Astrocyte (in vitro differentiated cells and primary cell): Measurements from ENCODE around the gene OPTN. TPM values are rescaled to one million over a fixed set of nuclear protein-coding genes. Genes with fewer than 3 reads are reported as not detected.

Experiments
- DNase-seq: peaks from one replicate; pipeline ENCODE4 v3.0.0-alpha.2; 2010; ENCODE audit warnings: low read depth
- FAIRE-seq: peaks from 2 replicates; lab custom pipeline; 2011; peaks lifted over from hg19 to GRCh38; lab: Jason Lieb, UNC
- H2AFZ ChIP-seq: 2 replicates; pipeline ENCODE4 v1.6.0; 2012; ENCODE audit warnings: low read depth, low read length, inconsistent platforms
- H3K27ac ChIP-seq: 2 replicates; pipeline ENCODE4 v1.5.1; 2011; ENCODE audit warnings: low read depth, low read length, inconsistent platforms
- H3K27me3 ChIP-seq: 2 replicates; pipeline ENCODE4 v1.6.0; 2011; ENCODE audit warnings: low read length, inconsistent platforms; ENCODE audit not compliant: insufficient read depth
- H3K36me3 ChIP-seq: 2 replicates; pipeline ENCODE4 v1.5.1; 2011; ENCODE audit warnings: low read length, inconsistent platforms; ENCODE audit not compliant: insufficient read depth
- H3K4me1 ChIP-seq: 2 replicates; pipeline ENCODE4 v1.5.1; 2011; ENCODE audit warnings: low read length, inconsistent platforms; ENCODE audit not compliant: insufficient read depth
- H3K4me2 ChIP-seq: 2 replicates; pipeline ENCODE4 v1.6.0; 2012; ENCODE audit warnings: low read length, inconsistent platforms
- H3K4me3 ChIP-seq: 2 replicates; pipeline ENCODE4 v1.5.1; 2011; ENCODE audit warnings: low read depth, mild to moderate bottlenecking, low read length, inconsistent platforms; ENCODE audit not compliant: insufficient read depth
- H3K79me2 ChIP-seq: 2 replicates; pipeline ENCODE4 v1.6.0; 2012; ENCODE audit warnings: mild to moderate bottlenecking, low read length, inconsistent platforms; ENCODE audit not compliant: insufficient read depth
- H3K9ac ChIP-seq: 2 replicates; pipeline ENCODE4 v1.6.0; 2012; ENCODE audit warnings: mild to moderate bottlenecking, low read length, inconsistent platforms
- H3K9me3 ChIP-seq: 2 replicates; pipeline ENCODE4 v1.5.1; 2012; ENCODE audit warnings: low read depth, mild to moderate bottlenecking, low read length, inconsistent platforms; ENCODE audit not compliant: insufficient read depth
- H4K20me1 ChIP-seq: 2 replicates; pipeline ENCODE4 v1.6.0; 2012; ENCODE audit warnings: low read length, inconsistent platforms; ENCODE audit not compliant: insufficient read depth
- H3K27ac Mint-ChIP-seq: one replicate; pipeline ENCODE4 v1.8.0; 2021; ENCODE audit warnings: mild to moderate bottlenecking, mixed read lengths; ENCODE audit not compliant: unreplicated experiment
- H3K27me3 Mint-ChIP-seq: one replicate; pipeline ENCODE4 v1.8.0; 2021; ENCODE audit warnings: low read depth, mixed read lengths; ENCODE audit not compliant: unreplicated experiment
- H3K36me3 Mint-ChIP-seq: one replicate; pipeline ENCODE4 v1.8.0; 2021; ENCODE audit warnings: low read depth, mixed read lengths; ENCODE audit not compliant: unreplicated experiment
- H3K4me1 Mint-ChIP-seq: one replicate; pipeline ENCODE4 v1.8.0; 2021; ENCODE audit warnings: low read depth, mixed read lengths; ENCODE audit not compliant: unreplicated experiment
- H3K4me3 Mint-ChIP-seq: one replicate; pipeline ENCODE4 v1.8.0; 2021; ENCODE audit warnings: mild to moderate bottlenecking, moderate library complexity, mixed read lengths; ENCODE audit not compliant: unreplicated experiment
- H3K9me3 Mint-ChIP-seq: one replicate; pipeline ENCODE4 v1.8.0; 2021; ENCODE audit warnings: mild to moderate bottlenecking, mixed read lengths; ENCODE audit not compliant: unreplicated experiment
- EZH2 ChIP-seq: IDR thresholded peaks from 2 replicates; pipeline ENCODE4 v1.6.1; 2012; ENCODE audit warnings: mild to moderate bottlenecking, low read length, inconsistent platforms; ENCODE audit not compliant: insufficient read depth
- total RNA-seq: library from RNA; stranded (reverse); gene quantifications from 2 replicates; pipeline ENCODE4 v1.2.1, GENCODE V29; 2021
- TF ChIP-seq, protein P1 (sequence below): IDR thresholded peaks from 2 replicates; pipeline ENCODE4 v1.5.1; 2011; ENCODE audit warnings: low read depth, mild to moderate bottlenecking, inconsistent platforms, low read length, moderate library complexity; ENCODE audit not compliant: insufficient read depth

OPTN gene
- total RNA-seq, 1 donor from 2014 or later, result 164 TPM

- no peak for FAIRE-seq
- H3K4me3 Mint-ChIP-seq, result no peak overlapping the region
- Histone ChIP-seq H3K79me2 (no peaks in the 10 kb centered on the region), H3K4me1 (peaks cover 14% of the 10 kb centered on the region), H3K4me2 (no peak overlapping the region), H3K4me3 (no peak overlapping the region), H3K36me3 (no peaks in the 10 kb centered on the region), H3K9me3 (peaks cover 13% of the 10 kb centered on the region), H3K27ac (no peak overlapping the region), H3K27me3 (no peaks in the 10 kb centered on the region), H2AFZ (no peak overlapping the region), H4K20me1 (no peaks in the 10 kb centered on the region), H3K9ac (no peak overlapping the region)
- DNase-seq, result no peak
- H3K27me3 Mint-ChIP-seq, result no peaks in the 10 kb centered on the region
- H3K9me3 Mint-ChIP-seq, result peaks cover 27% of the 10 kb centered on the region
- peaks cover 13% of the 10 kb centered on the region for H3K36me3 Mint-ChIP-seq
- TF ChIP-seq, protein P1, sequence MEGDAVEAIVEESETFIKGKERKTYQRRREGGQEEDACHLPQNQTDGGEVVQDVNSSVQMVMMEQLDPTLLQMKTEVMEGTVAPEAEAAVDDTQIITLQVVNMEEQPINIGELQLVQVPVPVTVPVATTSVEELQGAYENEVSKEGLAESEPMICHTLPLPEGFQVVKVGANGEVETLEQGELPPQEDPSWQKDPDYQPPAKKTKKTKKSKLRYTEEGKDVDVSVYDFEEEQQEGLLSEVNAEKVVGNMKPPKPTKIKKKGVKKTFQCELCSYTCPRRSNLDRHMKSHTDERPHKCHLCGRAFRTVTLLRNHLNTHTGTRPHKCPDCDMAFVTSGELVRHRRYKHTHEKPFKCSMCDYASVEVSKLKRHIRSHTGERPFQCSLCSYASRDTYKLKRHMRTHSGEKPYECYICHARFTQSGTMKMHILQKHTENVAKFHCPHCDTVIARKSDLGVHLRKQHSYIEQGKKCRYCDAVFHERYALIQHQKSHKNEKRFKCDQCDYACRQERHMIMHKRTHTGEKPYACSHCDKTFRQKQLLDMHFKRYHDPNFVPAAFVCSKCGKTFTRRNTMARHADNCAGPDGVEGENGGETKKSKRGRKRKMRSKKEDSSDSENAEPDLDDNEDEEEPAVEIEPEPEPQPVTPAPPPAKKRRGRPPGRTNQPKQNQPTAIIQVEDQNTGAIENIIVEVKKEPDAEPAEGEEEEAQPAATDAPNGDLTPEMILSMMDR, result no peak
- no peak for TF ChIP-seq EZH2
- H3K4me1 Mint-ChIP-seq, result peaks cover 4% of the 10 kb centered on the region
- no peak overlapping the region for H3K27ac Mint-ChIP-seq
Observed at GRCh38 chr10:13086056-13086455, 13.9 kb upstream of the OPTN start.

- Histone ChIP-seq H3K27ac (peak overlapping the region; percentile 82), H3K9me3 (peaks cover 10% of the 10 kb centered on the region), H3K27me3 (no peaks in the 10 kb centered on the region), H3K79me2 (no peaks in the 10 kb centered on the region), H3K36me3 (no peaks in the 10 kb centered on the region), H3K9ac (no peak overlapping the region), H3K4me1 (peaks cover 14% of the 10 kb centered on the region), H3K4me3 (no peak overlapping the region), H3K4me2 (peak overlapping the region; percentile 67), H2AFZ (no peak overlapping the region), H4K20me1 (no peaks in the 10 kb centered on the region)
- no peak overlapping the region for H3K27ac Mint-ChIP-seq
- DNase-seq (no peak), FAIRE-seq (no peak)
- peaks cover 13% of the 10 kb centered on the region for H3K36me3 Mint-ChIP-seq
- H3K4me1 Mint-ChIP-seq, result peaks cover 4% of the 10 kb centered on the region
- no peaks in the 10 kb centered on the region for H3K27me3 Mint-ChIP-seq
- H3K9me3 Mint-ChIP-seq, result peaks cover 21% of the 10 kb centered on the region
- no peak overlapping the region for H3K4me3 Mint-ChIP-seq
- no peak for TF ChIP-seq EZH2
- TF ChIP-seq, protein P1, result no peak
Observed at GRCh38 chr10:13087601-13087985, 12.4 kb upstream of the OPTN start.

DNA sequence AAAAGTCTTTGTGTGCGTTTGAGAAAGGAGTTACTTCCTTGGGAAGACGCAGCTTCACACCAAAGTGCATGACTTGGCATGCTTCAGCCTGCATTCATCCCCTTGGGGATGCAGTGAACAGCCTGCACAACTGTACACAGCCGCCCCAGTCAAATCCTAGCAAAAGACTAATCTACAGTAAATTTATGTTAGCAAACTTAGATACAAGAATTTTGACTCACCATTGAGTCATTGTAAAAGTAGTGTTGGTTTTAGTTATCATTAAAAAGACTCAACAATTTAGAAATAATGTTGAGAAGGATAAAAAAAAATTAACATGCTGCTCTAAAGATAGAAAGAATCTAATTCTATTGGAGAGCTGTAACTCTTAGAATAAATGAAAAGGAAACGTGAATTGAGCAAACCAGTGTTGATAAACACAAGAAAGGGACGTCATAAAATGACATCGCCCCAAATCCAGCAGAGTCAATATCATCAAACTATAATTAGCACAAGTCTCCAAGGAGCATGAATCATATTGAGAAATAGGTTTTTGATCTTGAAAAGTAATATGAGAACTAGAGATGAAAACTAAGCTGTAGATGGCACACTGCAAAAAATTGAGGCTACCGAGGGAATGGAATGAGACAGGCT lies 11.9 kb upstream of the OPTN start:
- no peak overlapping the region for H3K27ac Mint-ChIP-seq
- peaks cover 13% of the 10 kb centered on the region for H3K36me3 Mint-ChIP-seq
- H3K27me3 Mint-ChIP-seq, result no peaks in the 10 kb centered on the region
- FAIRE-seq (peak; percentile 86), DNase-seq (peak; percentile 70)
- peaks cover 21% of the 10 kb centered on the region for H3K9me3 Mint-ChIP-seq
- no peaks in the 10 kb centered on the region for H3K36me3 ChIP-seq
- peak overlapping the region; percentile 42 for H3K9ac ChIP-seq
- no peak overlapping the region for H2AFZ ChIP-seq
- peaks cover 10% of the 10 kb centered on the region for H3K9me3 ChIP-seq
- H3K4me3 ChIP-seq, result no peak overlapping the region
- H3K79me2 ChIP-seq, result no peaks in the 10 kb centered on the region
- peak overlapping the region; percentile 67 for H3K4me2 ChIP-seq
- no peak overlapping the region for H3K4me3 Mint-ChIP-seq
- TF ChIP-seq, protein P1, result no peak
- TF ChIP-seq EZH2, result no peak
- no peaks in the 10 kb centered on the region for H3K27me3 ChIP-seq
- H3K27ac ChIP-seq, result peak overlapping the region; percentile 82
- H3K4me1 Mint-ChIP-seq, result peaks cover 4% of the 10 kb centered on the region
- H3K4me1 ChIP-seq, result peaks cover 14% of the 10 kb centered on the region
- no peaks in the 10 kb centered on the region for H4K20me1 ChIP-seq
